Ishikawa (cell line): Measurements from ENCODE around the gene TBC1D24.

Source experiments
- CEBPB ChIP-seq: IDR thresholded peaks from 2 replicates; pipeline ENCODE4 v1.6.1; 2012
- EGR1 ChIP-seq: IDR thresholded peaks from 2 replicates; pipeline ENCODE4 v1.6.1; 2012
- EP300 ChIP-seq: IDR thresholded peaks from 2 replicates; pipeline ENCODE4 v1.6.1; 2012; ENCODE audit warnings: borderline replicate concordance
- FOXM1 ChIP-seq: IDR thresholded peaks from 2 replicates; pipeline ENCODE4 v1.6.1; 2012; ENCODE audit warnings: low read depth, borderline replicate concordance
- NFIC ChIP-seq: IDR thresholded peaks from 2 replicates; pipeline ENCODE4 v1.6.1; 2012
- TAF1 ChIP-seq: IDR thresholded peaks from 2 replicates; pipeline ENCODE4 v1.6.1; 2012; ENCODE audit warnings: low read depth, mild to moderate bottlenecking
- TEAD4 ChIP-seq: IDR thresholded peaks from 2 replicates; pipeline ENCODE4 v1.6.1; 2012
- YY1 ChIP-seq: IDR thresholded peaks from 2 replicates; pipeline ENCODE4 v1.6.1; 2012; ENCODE audit warnings: low read depth
- ZBTB7A ChIP-seq: IDR thresholded peaks from 2 replicates; pipeline ENCODE4 v1.6.1; 2012; ENCODE audit warnings: low read depth

TBC1D24 gene

DNA sequence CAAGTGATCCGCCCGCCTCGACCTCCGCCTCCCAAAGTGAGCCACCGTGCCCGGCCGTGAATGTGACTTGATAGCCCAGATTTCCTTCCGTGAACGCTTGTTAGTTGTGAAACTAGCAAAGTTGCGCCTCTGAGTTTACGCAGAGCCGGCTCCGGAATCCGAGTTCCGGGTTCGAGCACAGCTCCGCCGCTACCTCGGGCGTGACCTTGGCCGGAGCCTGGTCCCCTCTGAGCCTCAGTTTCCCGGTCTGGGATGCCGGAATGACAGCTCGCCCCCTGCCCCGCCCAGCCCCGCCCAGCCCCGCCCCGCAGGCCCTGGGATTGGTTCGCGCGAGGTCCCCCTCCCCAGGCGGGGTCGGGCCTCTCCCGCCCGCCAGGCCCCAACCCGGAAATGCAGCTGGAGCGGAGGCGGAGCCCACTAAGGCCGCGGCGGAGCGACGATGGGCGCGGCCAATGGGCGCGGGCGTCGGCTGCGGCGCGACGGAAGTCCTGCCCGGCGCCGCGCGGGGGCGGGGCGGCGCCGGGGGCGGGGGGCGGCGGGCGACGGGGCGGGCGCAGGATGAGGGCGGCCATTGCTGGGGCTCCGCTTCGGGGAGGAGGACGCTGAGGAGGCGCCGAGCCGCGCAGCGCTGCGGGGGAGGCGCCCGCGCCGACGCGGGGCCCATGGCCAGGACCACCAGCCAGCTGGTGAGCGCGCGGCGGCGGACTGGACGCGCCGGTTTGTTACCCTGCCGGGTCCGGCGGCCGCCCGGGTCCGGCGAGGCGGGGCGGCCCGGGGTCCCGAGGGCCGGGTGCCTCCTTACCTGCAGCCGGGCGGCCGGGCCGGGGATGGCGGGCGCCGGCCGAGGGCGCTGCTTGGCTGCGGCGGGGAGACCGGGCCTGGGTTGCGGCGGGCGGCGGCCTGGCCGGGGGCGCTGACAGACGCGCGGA lies 62.8 kb downstream of the TBC1D24 start, which contains the start of gene PDPK1:
Gene PDPK1 (plus strand): TSS at position 571 of the 929 bp plus-strand sequence. CDS start 92 bp downstream, at position 663.
- TF ChIP-seq TAF1 (peak; percentile 15; the same call in 1 of the 2 replicates), EGR1 (no peak), ZBTB7A (peak; percentile 44; the same call in 1 of the 2 replicates), NFIC (no peak), YY1 (peak; percentile 86), FOXM1 (no peak), EP300 (peak; percentile 12; the same call in 1 of the 2 replicates)

DNA sequence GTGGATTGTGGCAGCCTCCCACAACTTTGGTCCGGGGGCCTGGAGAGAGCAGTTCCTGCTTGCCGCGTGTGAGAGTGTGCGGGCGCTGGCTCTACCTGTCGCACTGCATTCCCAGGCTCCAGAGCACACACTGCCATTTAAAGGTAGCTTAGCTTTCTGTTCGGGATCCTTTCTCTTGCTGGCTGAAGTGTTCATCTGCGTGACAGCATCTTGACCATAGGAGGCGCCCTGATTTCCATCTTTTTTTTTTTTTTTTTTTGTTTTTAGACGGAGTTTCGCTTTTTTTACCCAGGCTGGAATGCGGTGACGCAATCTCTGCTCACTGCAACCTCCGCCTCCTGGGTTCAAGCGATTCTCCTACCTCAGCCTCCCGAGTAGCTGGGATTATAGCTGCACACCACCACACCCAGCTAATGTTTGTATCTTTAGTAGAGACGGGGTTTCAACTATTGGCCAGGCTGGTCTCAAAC lies 76.5 kb downstream of the TBC1D24 start:
- TF ChIP-seq CEBPB: peak; percentile 95
- peak; percentile 81 for TF ChIP-seq TEAD4
